IMR-90 (cell line): ENCODE results near the gene NOS1AP. TPM values are rescaled to one million over a fixed set of nuclear protein-coding genes. Genes with fewer than 3 reads are reported as not detected.

Experiments used
- ATAC-seq: fragments of 200-7000 bp; cut with Tn5 transposase; 2 replicates; pipeline ENCODE4 v1.9.1; 2020; ENCODE audit warnings: low read depth, mild to moderate bottlenecking, moderate library complexity
- BruUV-seq: library from RNA; stranded (reverse); fragments of 400-500 nt; replicated peaks from 2 replicates; lab custom pipeline; 2021; lab: Mats Ljungman, UMichigan
- CTCF ChIA-PET: fragments of 300-600 bp; formaldehyde crosslinking; extraction: SDS; loops from one replicate; lab custom pipeline; 2021; ENCODE audit warnings: antibody characterized with exemption; lab: Yijun Ruan, JAX
- POLR2A ChIA-PET: fragments of 300-600 bp; sonication (Branson Sonifier 250); formaldehyde crosslinking; loops from one replicate; lab custom pipeline; 2022; ENCODE audit warnings: antibody characterized with exemption; ENCODE audit not compliant: unreplicated experiment; lab: Charles Lee
- DNase-seq: peaks from one replicate; pipeline ENCODE4 v3.0.0; 2013
- H2AFZ ChIP-seq: replicated peaks from 2 replicates; pipeline ENCODE3; 2013; ENCODE audit warnings: low read length, mild to moderate bottlenecking; ENCODE audit not compliant: poor library complexity
- H2AK5ac ChIP-seq: 2 replicates; pipeline ENCODE4 v1.6.1; 2013; ENCODE audit warnings: low read depth, low read length, inconsistent platforms
- H2AK9ac ChIP-seq: replicated peaks from 2 replicates; pipeline ENCODE3; 2013; ENCODE audit warnings: mild to moderate bottlenecking, low read depth, low read length, moderate library complexity; ENCODE audit not compliant: poor library complexity
- H2BK120ac ChIP-seq: 2 replicates; pipeline ENCODE4 v1.6.1; 2013; ENCODE audit warnings: low read depth, low read length, inconsistent platforms
- H2BK15ac ChIP-seq: 3 replicates; pipeline ENCODE4 v1.6.1; 2013; ENCODE audit warnings: low read depth, low read length, inconsistent platforms
- H2BK20ac ChIP-seq: 2 replicates; pipeline ENCODE4 v1.6.1; 2013; ENCODE audit warnings: low read depth, mild to moderate bottlenecking, inconsistent platforms, low read length, moderate library complexity
- H2BK5ac ChIP-seq: 2 replicates; pipeline ENCODE4 v1.6.1; 2013; ENCODE audit warnings: mild to moderate bottlenecking, low read depth, low read length, inconsistent platforms; ENCODE audit not compliant: poor library complexity, severe bottlenecking
- H3K14ac ChIP-seq: replicated peaks from 2 replicates; pipeline ENCODE4 v1.6.1; 2013; ENCODE audit warnings: low read depth, low read length, inconsistent platforms
- H3K18ac ChIP-seq: 2 replicates; pipeline ENCODE4 v1.6.1; 2013; ENCODE audit warnings: low read depth, low read length, control low read depth
- H3K23ac ChIP-seq: 2 replicates; pipeline ENCODE4 v1.6.1; 2013; ENCODE audit warnings: low read depth, low read length, inconsistent platforms
- H3K27ac ChIP-seq: 2 replicates; pipeline ENCODE4 v1.5.1; 2013; ENCODE audit warnings: mild to moderate bottlenecking, control low read depth, low read length; ENCODE audit not compliant: insufficient read depth
- H3K27me3 ChIP-seq: 2 replicates; pipeline ENCODE4 v1.6.1; 2013; ENCODE audit warnings: low read length; ENCODE audit not compliant: control insufficient read depth, insufficient read depth
- H3K36me3 ChIP-seq: 2 replicates; pipeline ENCODE4 v1.6.1; 2013; ENCODE audit warnings: low read length, mixed read lengths; ENCODE audit not compliant: control insufficient read depth, insufficient read depth
- H3K4ac ChIP-seq: 2 replicates; pipeline ENCODE4 v1.6.1; 2013; ENCODE audit warnings: low read depth, low read length, inconsistent platforms
- H3K4me1 ChIP-seq: 2 replicates; pipeline ENCODE4 v1.6.1; 2013; ENCODE audit warnings: low read length, mixed read lengths; ENCODE audit not compliant: control insufficient read depth, insufficient read depth
- H3K4me2 ChIP-seq: 2 replicates; pipeline ENCODE4 v1.6.1; 2013; ENCODE audit warnings: low read depth, mild to moderate bottlenecking, control low read depth, low read length, moderate library complexity
- H3K4me3 ChIP-seq: 2 replicates; pipeline ENCODE4 v1.5.1; 2013; ENCODE audit warnings: low read depth, mild to moderate bottlenecking, control low read depth, low read length, moderate library complexity; ENCODE audit not compliant: insufficient read depth
- H3K56ac ChIP-seq: 2 replicates; pipeline ENCODE4 v1.6.1; 2013; ENCODE audit warnings: low read length, inconsistent platforms; ENCODE audit not compliant: insufficient read depth; ENCODE audit errors: extremely low read depth
- H3K79me1 ChIP-seq, 2 experiments: 2 replicates each; pipeline ENCODE4 v1.6.1; 2013; ENCODE audit warnings: low read length in 2 of 2, inconsistent platforms in 1 of 2, low read depth in 1 of 2
- H3K9ac ChIP-seq: 2 replicates; pipeline ENCODE4 v1.6.1; 2013; ENCODE audit warnings: low read depth, low read length, control low read depth
- H3K9me1 ChIP-seq: 2 replicates; pipeline ENCODE4 v1.6.1; 2013; ENCODE audit warnings: low read length, inconsistent platforms; ENCODE audit not compliant: insufficient read depth
- H3K9me3 ChIP-seq: 2 replicates; pipeline ENCODE4 v1.6.1; 2013; ENCODE audit warnings: low read length; ENCODE audit not compliant: control insufficient read depth, insufficient read depth
- H4K20me1 ChIP-seq: 2 replicates; pipeline ENCODE4 v1.6.1; 2013; ENCODE audit warnings: low read length, inconsistent platforms; ENCODE audit not compliant: insufficient read depth
- H4K5ac ChIP-seq: 2 replicates; pipeline ENCODE4 v1.6.1; 2013; ENCODE audit warnings: mild to moderate bottlenecking, low read depth, low read length, control low read depth
- H4K8ac ChIP-seq, 2 experiments: 2 replicates each; pipeline ENCODE4 v1.6.1; 2013; ENCODE audit warnings: low read depth in 2 of 2, low read length in 2 of 2, control low read depth in 1 of 2, inconsistent platforms in 1 of 2
- H4K91ac ChIP-seq: 2 replicates; pipeline ENCODE4 v1.6.1; 2013; ENCODE audit warnings: low read depth, low read length, inconsistent platforms; ENCODE audit not compliant: insufficient read depth
- BHLHE40 ChIP-seq: fragments of 150-350 bp; IDR thresholded peaks from 2 replicates; pipeline ENCODE4 v1.6.1; 2016; ENCODE audit warnings: mild to moderate bottlenecking, low read depth, low read length
- CEBPB ChIP-seq: IDR thresholded peaks from 2 replicates; pipeline ENCODE4 v1.6.1; 2012; ENCODE audit warnings: low read depth, low read length, improper control_type of control experiment
- CHD1 ChIP-seq: IDR thresholded peaks from 2 replicates; pipeline ENCODE4 v1.6.1; 2012; ENCODE audit warnings: low read depth, low read length, improper control_type of control experiment
- CTCF ChIP-seq: conservative IDR thresholded peaks from 2 replicates; pipeline ENCODE4 v1.5.1; 2012; ENCODE audit warnings: mild to moderate bottlenecking, low read depth, low read length, improper control_type of control experiment
- MAFK ChIP-seq: IDR thresholded peaks from 2 replicates; pipeline ENCODE4 v1.6.1; 2012; ENCODE audit warnings: low read depth, low read length, improper control_type of control experiment
- MAZ ChIP-seq: IDR thresholded peaks from 2 replicates; pipeline ENCODE4 v1.6.1; 2012; ENCODE audit warnings: low read depth, mild to moderate bottlenecking, low read length, improper control_type of control experiment, moderate library complexity, borderline replicate concordance
- MXI1 ChIP-seq: IDR thresholded peaks from 2 replicates; pipeline ENCODE4 v1.6.1; 2012; ENCODE audit warnings: low read depth, mild to moderate bottlenecking, low read length, moderate library complexity, borderline replicate concordance
- NFE2L2 ChIP-seq: fragments of 150-350 bp; IDR thresholded peaks from 2 replicates; pipeline ENCODE4 v1.6.1; 2016; ENCODE audit warnings: low read depth, mild to moderate bottlenecking, low read length
- POLR2A ChIP-seq: IDR thresholded peaks from 2 replicates; pipeline ENCODE4 v1.6.1; 2012; ENCODE audit warnings: mild to moderate bottlenecking, low read depth, low read length
- RAD21 ChIP-seq: IDR thresholded peaks from 2 replicates; pipeline ENCODE4 v1.6.1; 2012; ENCODE audit warnings: low read length, improper control_type of control experiment
- RCOR1 ChIP-seq: IDR thresholded peaks from 2 replicates; pipeline ENCODE4 v1.6.1; 2012; ENCODE audit warnings: mild to moderate bottlenecking, low read length, improper control_type of control experiment; ENCODE audit not compliant: insufficient replicate concordance
- RFX5 ChIP-seq: IDR thresholded peaks from 2 replicates; pipeline ENCODE4 v1.8.0; 2012; ENCODE audit warnings: low read depth, mild to moderate bottlenecking, low read length, moderate library complexity
- SMC3 ChIP-seq: fragments of 150-350 bp; IDR thresholded peaks from 2 replicates; pipeline ENCODE4 v1.6.1; 2016; ENCODE audit warnings: low read depth, mild to moderate bottlenecking, antibody characterized with exemption, low read length, moderate library complexity
- WGBS, 2 experiments: methylation state at CpG; one replicate each; pipeline versions ENCODE4 v1.1.5 to v1.1.7; 2013; ENCODE audit warnings: missing lambda C conversion rate in 2 of 2; ENCODE audit not compliant: insufficient read length in 1 of 2; ENCODE audit errors: extremely low coverage in 2 of 2; 5-methylcytosine and 5-hydroxymethylcytosine counted together
- dilution Hi-C: fragments of 300-500 bp; cut with HindIII; formaldehyde crosslinking; loops from one replicate; pipeline ENCODE4 v1.14.3; 2018; ENCODE audit warnings: low sequenced_read_pairs; ENCODE audit not compliant: unreplicated experiment
- in situ Hi-C: fragments of 300-500 bp; cut with MboI; formaldehyde crosslinking; loops from 3 replicates; pipeline ENCODE4 v1.14.3; 2019; ENCODE audit warnings: low sequenced_read_pairs, inconsistent platforms, mixed read lengths
- intact Hi-C: fragments of 100-400 bp; cut with micrococcal nuclease; formaldehyde crosslinking; loops from 2 replicates; pipeline ENCODE4 v1.10.0; 2022
- polyA plus RNA-seq, 3 experiments: library from polyadenylated mRNA; depleted of rRNA; stranded (reverse); fragments of >200 nt; gene quantifications; 2 replicates each; pipeline ENCODE4 v1.2.3, GENCODE V29; 2012; ENCODE audit warnings: low replicate concordance in 1 of 3
- total RNA-seq: library from RNA; depleted of rRNA; stranded (reverse); fragments of >200 nt; gene quantifications from 2 replicates; pipeline ENCODE4 v1.2.3, GENCODE V29; 2012
- TF ChIP-seq, protein P1 (sequence below): fragments of 150-350 bp; IDR thresholded peaks from 2 replicates; pipeline ENCODE4 v1.6.1; 2017; ENCODE audit warnings: mild to moderate bottlenecking, antibody characterized with exemption, low read length, low read depth
- TF ChIP-seq, protein P2 (sequence below): fragments of 150-350 bp; IDR thresholded peaks from 2 replicates; pipeline ENCODE4 v1.6.1; 2016; ENCODE audit warnings: low read depth, mild to moderate bottlenecking, low read length, moderate library complexity, borderline replicate concordance

NOS1AP gene
- total and polyA plus RNA-seq, 2 of the 4 experiments (the other 2 are of a cell fraction): 0.18 to 0.19 TPM

GRCh38 chr1:162212713-162213112 is 143.2 kb downstream of the NOS1AP start:
- Histone ChIP-seq H3K4me2 (no peak overlapping the region), H2AK9ac (no peak overlapping the region), H3K4ac (no peak overlapping the region), H3K9me1 (no peaks in the 10 kb centered on the region), H3K18ac (no peak overlapping the region), H2BK20ac (no peak overlapping the region), H4K20me1 (no peaks in the 10 kb centered on the region), H3K23ac (no peak overlapping the region), H2BK120ac (no peak overlapping the region), H3K9me3 (no peaks in the 10 kb centered on the region), H3K4me3 (no peak overlapping the region), H3K56ac (no peak overlapping the region), H2AFZ (no peak overlapping the region), H3K9ac (no peak overlapping the region), H3K27ac (no peak overlapping the region), H2AK5ac (no peak overlapping the region), H4K8ac (no peak overlapping the region), H2BK15ac (no peak overlapping the region), H3K79me1 (no peaks in the 10 kb centered on the region), H3K14ac (no peak overlapping the region), H3K4me1 (no peaks in the 10 kb centered on the region), H3K27me3 (peaks cover 6% of the 10 kb centered on the region), H4K91ac (no peak overlapping the region), H4K5ac (no peak overlapping the region), H3K36me3 (no peaks in the 10 kb centered on the region), H2BK5ac (no peak overlapping the region)
- DNase-seq: no peak
- in situ Hi-C loops: no loop called here
- dilution Hi-C loops: no loop called here
- no peak for ATAC-seq
- 53% methylated on average over 3 of the region's 7 CpGs; no CpG with 5 or more reads in 1 of the 2 experiments for WGBS, 2 experiments
- POLR2A ChIA-PET: no interaction called here
- no TSS peak for BruUV-seq
- CTCF ChIA-PET: no interaction called here
- TF ChIP-seq CEBPB: no peak
- no peak for TF ChIP-seq CHD1
- TF ChIP-seq MXI1: no peak
- TF ChIP-seq BHLHE40: no peak
- no peak for TF ChIP-seq CTCF
- no peak for TF ChIP-seq MAZ
- TF ChIP-seq RFX5: no peak
- TF ChIP-seq, protein P1, sequence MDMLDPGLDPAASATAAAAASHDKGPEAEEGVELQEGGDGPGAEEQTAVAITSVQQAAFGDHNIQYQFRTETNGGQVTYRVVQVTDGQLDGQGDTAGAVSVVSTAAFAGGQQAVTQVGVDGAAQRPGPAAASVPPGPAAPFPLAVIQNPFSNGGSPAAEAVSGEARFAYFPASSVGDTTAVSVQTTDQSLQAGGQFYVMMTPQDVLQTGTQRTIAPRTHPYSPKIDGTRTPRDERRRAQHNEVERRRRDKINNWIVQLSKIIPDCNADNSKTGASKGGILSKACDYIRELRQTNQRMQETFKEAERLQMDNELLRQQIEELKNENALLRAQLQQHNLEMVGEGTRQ: no peak
- TF ChIP-seq, protein P2, sequence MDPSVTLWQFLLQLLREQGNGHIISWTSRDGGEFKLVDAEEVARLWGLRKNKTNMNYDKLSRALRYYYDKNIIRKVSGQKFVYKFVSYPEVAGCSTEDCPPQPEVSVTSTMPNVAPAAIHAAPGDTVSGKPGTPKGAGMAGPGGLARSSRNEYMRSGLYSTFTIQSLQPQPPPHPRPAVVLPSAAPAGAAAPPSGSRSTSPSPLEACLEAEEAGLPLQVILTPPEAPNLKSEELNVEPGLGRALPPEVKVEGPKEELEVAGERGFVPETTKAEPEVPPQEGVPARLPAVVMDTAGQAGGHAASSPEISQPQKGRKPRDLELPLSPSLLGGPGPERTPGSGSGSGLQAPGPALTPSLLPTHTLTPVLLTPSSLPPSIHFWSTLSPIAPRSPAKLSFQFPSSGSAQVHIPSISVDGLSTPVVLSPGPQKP: no peak
- TF ChIP-seq POLR2A: no peak
- TF ChIP-seq MAFK: no peak
- no peak for TF ChIP-seq NFE2L2
- no peak for TF ChIP-seq SMC3
- TF ChIP-seq RAD21: no peak
- no peak for TF ChIP-seq RCOR1
- intact Hi-C loops: no loop called here
